Activated B cell treated with CpG ODN at 0.5 μM for 24 hours (primary cell): ENCODE results near the gene LYRM9. TPM values are rescaled to one million over a fixed set of nuclear protein-coding genes. Genes with fewer than 3 reads are reported as not detected.
"Not testable (repeated sequence)": the region's sequence is repeated elsewhere in the genome, so short reads cannot be mapped to it uniquely, and the experiment has no call there.

Experiments used
- ATAC-seq: fragments of 200-7000 bp; cut with Tn5 transposase; one replicate; pipeline ENCODE4 v1.10.0; 2021; ENCODE audit warnings: low read depth, mild to moderate bottlenecking, moderate library complexity
- CTCF ChIA-PET: fragments of 350-600 bp; sonication (Branson Sonifier 250); formaldehyde crosslinking; loops from one replicate; lab custom pipeline; 2021; ENCODE audit warnings: antibody characterized with exemption; lab: Charles Lee
- POLR2A ChIA-PET: fragments of 350-600 bp; sonication (Branson Sonifier 250); formaldehyde crosslinking; loops from one replicate; lab custom pipeline; 2021; ENCODE audit warnings: antibody characterized with exemption; lab: Charles Lee
- DNase-seq: peaks from one replicate; pipeline ENCODE4 v3.0.0; 2022
- H3K27ac Mint-ChIP-seq: one replicate; pipeline ENCODE4 v1.8.0; 2020; ENCODE audit warnings: mixed read lengths
- H3K27me3 Mint-ChIP-seq: one replicate; pipeline ENCODE4 v1.8.0; 2021; ENCODE audit warnings: mixed read lengths
- H3K36me3 Mint-ChIP-seq: one replicate; pipeline ENCODE4 v1.8.0; 2021; ENCODE audit warnings: low read depth, mixed read lengths
- H3K4me1 Mint-ChIP-seq: one replicate; pipeline ENCODE4 v1.8.0; 2021; ENCODE audit warnings: mixed read lengths
- H3K4me3 Mint-ChIP-seq: one replicate; pipeline ENCODE4 v1.8.0; 2020; ENCODE audit warnings: mild to moderate bottlenecking, mixed read lengths
- H3K9me3 Mint-ChIP-seq: one replicate; pipeline ENCODE4 v1.8.0; 2020; ENCODE audit warnings: mixed read lengths
- intact Hi-C: fragments of 100-400 bp; cut with micrococcal nuclease; formaldehyde crosslinking; loops from one replicate; pipeline ENCODE4 v1.15.1; 2024
- total RNA-seq: library from RNA; stranded (reverse); gene quantifications from 2 replicates; pipeline ENCODE4 v1.2.3, GENCODE V29; 2022
- TF ChIP-seq, protein P1 (sequence below): fragments of 200-600 bp; IDR thresholded peaks from one replicate; pipeline ENCODE4 v1.8.0; 2022; ENCODE audit warnings: antibody characterized with exemption, mild to moderate bottlenecking

The LYRM9 gene
- total RNA-seq, 1 donor from 2014 or later = 7.2 TPM

DNA sequence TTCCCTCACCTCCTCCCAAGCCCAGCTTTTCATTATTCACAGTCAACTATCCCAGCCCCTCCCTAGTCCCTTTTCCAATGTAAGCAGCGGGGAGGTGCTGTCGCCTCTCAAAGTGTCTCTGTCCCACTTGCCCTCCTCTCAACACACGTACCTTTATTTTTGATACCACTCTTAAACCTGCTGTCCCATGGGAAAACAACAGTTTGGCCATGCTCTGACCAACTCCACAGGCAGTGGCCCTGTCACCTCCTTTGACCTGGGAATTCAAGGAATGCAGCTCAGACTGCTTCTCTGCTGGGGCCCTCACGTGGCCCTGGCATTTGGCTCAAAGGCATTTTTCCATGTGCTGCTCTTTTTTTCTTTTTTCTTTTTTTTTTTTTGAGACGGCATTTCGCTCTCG lies 4.2 kb downstream of the LYRM9 start:
- DNase-seq = no peak
- ATAC-seq = no peak
- no peaks in the 10 kb centered on the region for H3K9me3 Mint-ChIP-seq
- intact Hi-C loops = no loop called here
- CTCF ChIA-PET = interaction anchor here (1.2 to 1.5 kb wide), 2 partner anchors 9 to 234 kb away, joined by 4 to 8 read pairs; no protein-coding TSS in a partner anchor
- TF ChIP-seq, protein P1, sequence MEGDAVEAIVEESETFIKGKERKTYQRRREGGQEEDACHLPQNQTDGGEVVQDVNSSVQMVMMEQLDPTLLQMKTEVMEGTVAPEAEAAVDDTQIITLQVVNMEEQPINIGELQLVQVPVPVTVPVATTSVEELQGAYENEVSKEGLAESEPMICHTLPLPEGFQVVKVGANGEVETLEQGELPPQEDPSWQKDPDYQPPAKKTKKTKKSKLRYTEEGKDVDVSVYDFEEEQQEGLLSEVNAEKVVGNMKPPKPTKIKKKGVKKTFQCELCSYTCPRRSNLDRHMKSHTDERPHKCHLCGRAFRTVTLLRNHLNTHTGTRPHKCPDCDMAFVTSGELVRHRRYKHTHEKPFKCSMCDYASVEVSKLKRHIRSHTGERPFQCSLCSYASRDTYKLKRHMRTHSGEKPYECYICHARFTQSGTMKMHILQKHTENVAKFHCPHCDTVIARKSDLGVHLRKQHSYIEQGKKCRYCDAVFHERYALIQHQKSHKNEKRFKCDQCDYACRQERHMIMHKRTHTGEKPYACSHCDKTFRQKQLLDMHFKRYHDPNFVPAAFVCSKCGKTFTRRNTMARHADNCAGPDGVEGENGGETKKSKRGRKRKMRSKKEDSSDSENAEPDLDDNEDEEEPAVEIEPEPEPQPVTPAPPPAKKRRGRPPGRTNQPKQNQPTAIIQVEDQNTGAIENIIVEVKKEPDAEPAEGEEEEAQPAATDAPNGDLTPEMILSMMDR = no peak
- H3K4me3 Mint-ChIP-seq = no peak overlapping the region
- H3K27me3 Mint-ChIP-seq = no peaks in the 10 kb centered on the region
- H3K27ac Mint-ChIP-seq = no peak overlapping the region
- POLR2A ChIA-PET = interaction anchor here (1.4 kb wide), 1 partner anchor 83 kb away, joined by 3 read pairs; no protein-coding TSS in a partner anchor
- H3K4me1 Mint-ChIP-seq = peaks cover 11% of the 10 kb centered on the region
- H3K36me3 Mint-ChIP-seq = no peaks in the 10 kb centered on the region

DNA sequence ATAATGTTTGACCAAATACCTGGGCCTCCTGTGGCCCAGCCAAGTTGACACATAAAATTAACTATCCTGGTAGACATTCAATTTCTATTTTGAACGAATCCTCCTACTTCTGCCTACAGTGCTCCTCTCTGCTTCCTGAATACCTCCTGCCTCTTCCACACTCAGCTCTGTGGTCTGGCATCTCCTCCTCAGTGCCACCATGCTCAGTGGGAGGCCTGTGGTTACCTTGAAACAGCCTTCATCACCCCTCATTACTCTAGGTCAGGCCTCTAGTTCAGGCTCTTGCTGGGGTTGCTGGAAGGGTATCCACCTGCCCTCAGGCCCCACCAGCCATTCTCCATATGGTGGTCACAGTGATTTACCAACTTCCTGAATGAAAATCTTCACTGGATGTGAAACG lies 5.1 kb downstream of the LYRM9 start:
- no peak for DNase-seq
- no peak for ATAC-seq
- ChIA-PET CTCF (no interaction called here), POLR2A (interaction anchor here (1.4 kb wide), 1 partner anchor 82 kb away, joined by 3 read pairs; no protein-coding TSS in a partner anchor)
- H3K4me1 Mint-ChIP-seq = peaks cover 4% of the 10 kb centered on the region
- TF ChIP-seq, protein P1 = no peak
- no peaks in the 10 kb centered on the region for H3K36me3 Mint-ChIP-seq
- no peak overlapping the region for H3K27ac Mint-ChIP-seq
- H3K4me3 Mint-ChIP-seq = no peak overlapping the region
- no peaks in the 10 kb centered on the region for H3K27me3 Mint-ChIP-seq
- no peaks in the 10 kb centered on the region for H3K9me3 Mint-ChIP-seq
- intact Hi-C loops = no loop called here

DNA sequence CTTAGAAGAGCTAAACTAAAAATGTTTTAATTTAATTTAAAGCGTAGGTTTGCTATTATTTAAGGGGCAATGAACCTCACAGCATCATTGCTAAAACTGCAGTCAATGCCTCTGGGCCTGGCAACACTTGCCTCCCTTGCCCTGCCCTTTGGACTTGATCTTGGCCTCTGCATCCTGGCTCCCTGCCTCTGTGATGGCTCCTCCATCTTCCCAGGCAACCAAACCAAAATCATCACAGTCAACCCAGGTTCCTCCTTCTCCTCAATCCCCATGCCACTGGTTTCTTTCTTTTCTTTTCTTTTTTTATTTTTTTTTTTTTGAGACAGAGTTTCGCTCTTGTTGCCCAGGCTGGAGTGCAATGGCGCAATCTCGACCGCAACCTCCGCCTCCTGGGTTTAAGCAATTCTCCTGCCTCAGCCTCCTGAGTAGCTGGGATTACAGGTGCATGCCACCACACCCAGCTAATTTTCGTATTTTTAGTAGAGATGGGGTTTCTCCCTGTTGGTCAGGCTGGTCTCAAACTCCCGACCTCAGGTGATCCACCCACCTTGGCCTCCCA lies 6.7 kb downstream of the LYRM9 start:
- intact Hi-C loops, H3K4me1 Mint-ChIP-seq, H3K9me3 Mint-ChIP-seq, H3K27ac Mint-ChIP-seq, POLR2A ChIA-PET, H3K4me3 Mint-ChIP-seq, H3K36me3 Mint-ChIP-seq, DNase-seq, H3K27me3 Mint-ChIP-seq, ATAC-seq: not testable (repeated sequence)
- CTCF ChIA-PET = interaction anchor here (1.8 kb wide), 1 partner anchor 81 kb away, joined by 4 read pairs; no protein-coding TSS in a partner anchor

DNA sequence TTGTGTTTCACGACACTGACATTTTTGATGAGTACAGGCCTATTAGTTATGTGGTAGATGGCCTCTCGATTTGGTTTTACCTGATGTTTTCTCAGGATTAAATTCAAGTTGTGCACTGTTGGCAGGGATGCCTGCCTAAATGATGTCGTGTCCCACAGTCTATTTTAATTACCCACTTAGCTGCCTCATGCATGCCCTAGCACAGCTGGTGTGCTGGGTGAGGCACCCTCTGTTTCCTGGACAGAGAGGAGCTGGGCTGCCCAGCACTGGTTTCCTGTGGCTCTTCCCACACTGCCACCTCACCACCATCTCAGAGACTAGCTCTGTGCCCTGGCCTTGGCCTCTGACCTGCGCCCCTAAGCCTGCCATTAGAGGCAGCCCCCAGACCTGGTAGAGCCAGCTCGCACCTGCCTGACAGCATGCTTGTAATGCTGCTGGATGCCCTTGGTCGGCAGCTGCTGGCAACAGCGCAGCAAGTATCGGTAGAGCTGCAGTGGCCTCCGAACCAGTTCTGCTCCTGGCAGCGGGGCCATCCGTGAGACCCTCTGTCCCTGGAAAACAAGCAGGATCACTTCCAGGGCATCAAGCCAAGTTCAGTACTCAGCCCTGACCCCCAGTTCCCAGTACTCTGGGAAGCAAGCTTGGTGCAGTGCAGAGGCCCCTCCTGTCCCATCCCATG lies 10.9 kb downstream of the LYRM9 start:
- H3K4me1 Mint-ChIP-seq = no peaks in the 10 kb centered on the region
- intact Hi-C loops = no loop called here
- no peak overlapping the region for H3K4me3 Mint-ChIP-seq
- no peaks in the 10 kb centered on the region for H3K27me3 Mint-ChIP-seq
- H3K9me3 Mint-ChIP-seq = no peaks in the 10 kb centered on the region
- ATAC-seq = no peak
- no peak overlapping the region for H3K27ac Mint-ChIP-seq
- ChIA-PET CTCF (interaction anchor here (1.5 to 8.4 kb wide), 2 partner anchors 12 to 76 kb away, joined by 5 to 183 read pairs; no protein-coding TSS in a partner anchor), POLR2A (no interaction called here)
- H3K36me3 Mint-ChIP-seq = peaks cover 12% of the 10 kb centered on the region
- TF ChIP-seq, protein P1 = no peak
- no peak for DNase-seq

DNA sequence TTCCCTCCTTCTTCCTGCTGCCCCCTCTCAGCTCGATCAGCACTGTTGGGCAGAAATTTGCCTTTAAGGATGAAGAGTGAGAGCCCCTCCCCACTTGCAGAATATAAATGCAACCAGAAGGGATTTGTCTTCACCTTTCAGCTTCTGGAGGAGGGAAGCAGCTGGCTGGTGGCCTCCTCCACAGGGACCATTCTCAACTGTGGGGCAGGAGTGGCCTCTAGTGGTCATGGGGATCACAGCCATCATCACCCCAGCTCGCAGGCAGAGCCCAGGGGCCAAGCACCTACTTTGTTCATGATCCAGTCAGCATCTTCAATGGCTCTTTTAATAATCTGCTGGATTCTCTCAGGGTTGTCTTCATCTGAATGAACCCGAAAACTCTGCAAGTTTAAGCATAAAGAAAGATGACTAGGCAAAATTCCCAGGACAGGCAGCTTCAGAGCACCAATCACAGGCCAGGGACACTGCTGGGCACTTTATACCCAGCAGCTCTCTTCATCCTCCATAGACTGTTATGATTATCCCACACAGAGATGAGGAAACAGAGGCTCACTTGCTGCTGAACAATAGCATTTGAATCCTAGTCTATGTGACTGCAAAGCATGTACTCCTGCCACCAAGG lies 13.1 kb downstream of the LYRM9 start:
- H3K4me3 Mint-ChIP-seq = no peak overlapping the region
- intact Hi-C loops = loop anchor here (1.0 kb wide), 3 partner anchors 75 to 226 kb away; no protein-coding TSS in a partner anchor
- H3K9me3 Mint-ChIP-seq = no peaks in the 10 kb centered on the region
- ATAC-seq (peak; percentile 85), DNase-seq (peak; percentile 46)
- no peaks in the 10 kb centered on the region for H3K27me3 Mint-ChIP-seq
- H3K36me3 Mint-ChIP-seq = peaks cover 14% of the 10 kb centered on the region
- no peak overlapping the region for H3K27ac Mint-ChIP-seq
- ChIA-PET CTCF (interaction anchor here (0.7 to 8.4 kb wide), 17 partner anchors 9 to 372 kb away, joined by 3 to 183 read pairs (median 6); partner anchors contain the start of genes LYRM9 and NOS2), POLR2A (interaction anchor here (1.1 to 1.4 kb wide), 2 partner anchors 13 to 75 kb away, joined by 5 to 12 read pairs; partner anchors contain the start of gene LYRM9)
- no peaks in the 10 kb centered on the region for H3K4me1 Mint-ChIP-seq
- TF ChIP-seq, protein P1 = peak; percentile 38
